ENCODE data around the gene TPSAB1.

DNA sequence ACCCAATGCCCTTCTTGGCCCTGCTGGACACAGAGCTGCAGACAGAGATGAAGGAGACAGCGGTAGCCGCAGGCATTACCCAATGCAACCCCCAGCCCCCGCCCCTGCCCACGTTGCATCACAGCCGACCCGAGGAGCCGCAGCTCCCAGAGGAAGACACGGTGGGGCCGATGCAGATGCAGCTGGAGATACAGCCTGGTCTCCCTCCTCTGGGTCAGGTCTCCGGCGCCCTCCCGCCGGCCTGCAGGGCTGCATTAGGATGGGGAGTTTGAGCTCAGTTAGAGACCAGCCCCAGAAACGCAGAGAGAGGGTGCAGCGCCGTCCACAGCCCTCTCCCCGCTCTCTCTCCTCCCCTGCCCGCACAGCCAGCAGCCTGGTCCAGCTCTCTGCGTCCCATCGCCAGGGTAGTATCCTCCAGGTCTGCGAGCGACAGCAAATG lies 49.6 kb downstream of the TPSAB1 start:
- no peak for TF ChIP-seq CTCF (IDR thresholded peaks at IDR 0.05; ENCODE audit: borderline replicate concordance, extremely low read depth, low read length, poor library complexity, severe bottlenecking)
- TF ChIP-seq EZH2 (IDR thresholded peaks at IDR 0.05; ENCODE audit: borderline replicate concordance, low read depth, low read length, severe bottlenecking), result no peak
